ENCODE measurements around the gene ZNF75A. TPM values are rescaled to one million over a fixed set of nuclear protein-coding genes. Genes with fewer than 3 reads are reported as not detected.

Gene ZNF75A
- total and polyA plus RNA-seq, 9 of the 15 experiments (the other 6 are each of a cell fraction or from before 2014, with no cell fraction given), result 7.2 to 24.5 (median 17.1) TPM

GRCh38 chr16:3282730-3283542 lies 22.4 kb upstream of the ZNF75A start, which contains the start of gene ZNF263 (continued):
- TF ChIP-seq ZNF592 (IDR thresholded peaks at IDR 0.05) (no peak), POLR2A (conservative IDR thresholded peaks at IDR 0.05) (peak; percentile 91), ZKSCAN3 (CRISPR knock-in tag; IDR thresholded peaks at IDR 0.05) (no peak), FUS (optimal IDR thresholded peaks at IDR 0.05; ENCODE audit: low read depth, low read length) (no peak), E2F6 (IDR thresholded peaks at IDR 0.05; ENCODE audit: borderline replicate concordance in 1 of 2, extremely low read depth in 1 of 2, insufficient read depth in 1 of 2, insufficient read length in 1 of 2, low read depth in 1 of 2, low read length in 1 of 2, poor library complexity in 1 of 2, severe bottlenecking in 1 of 2) (peak; percentile 91 to 96), NR4A1 (CRISPR knock-in tag; IDR thresholded peaks at IDR 0.05) (no peak), NR4A1 (tag; IDR thresholded peaks at IDR 0.05) (no peak), RB1 (IDR thresholded peaks at IDR 0.05; ENCODE audit: low read depth) (peak; percentile 59), ZNF696 (CRISPR knock-in tag; conservative IDR thresholded peaks at IDR 0.05) (no peak), HDAC3 (IDR thresholded peaks at IDR 0.05; ENCODE audit: borderline replicate concordance, partially characterized antibody) (no peak), HDAC2 (IDR thresholded peaks at IDR 0.05) (peak; percentile 70), STAT6 (CRISPR knock-in tag; IDR thresholded peaks at IDR 0.05) (no peak; the same call in 1 of the 2 replicates), ASH1L (IDR thresholded peaks at IDR 0.05; ENCODE audit: borderline replicate concordance, low read depth, partially characterized antibody) (peak; percentile 21), SP1 (CRISPR knock-in tag; IDR thresholded peaks at IDR 0.05) (peak; percentile 92), KDM1A (IDR thresholded peaks at IDR 0.05) (no peak), SAP30 (IDR thresholded peaks at IDR 0.05; ENCODE audit: borderline replicate concordance, insufficient read depth, low read depth, low read length, poor library complexity, severe bottlenecking) (no peak), SRSF9 (IDR thresholded peaks at IDR 0.05; ENCODE audit: borderline replicate concordance, low read depth, low read length) (no peak), MTA2 (IDR thresholded peaks at IDR 0.05; ENCODE audit: low read depth) (no peak), BCOR (IDR thresholded peaks at IDR 0.05) (0 out of 2 replicates have a peak, but pooled peaks have one; percentile 21), ZNF217 (CRISPR knock-in tag; IDR thresholded peaks at IDR 0.05) (no peak), LARP7 (IDR thresholded peaks at IDR 0.05) (no peak)
